GM10248 (cell line): Measurements from ENCODE around the gene TRRAP.

Experiments
- CTCF ChIA-PET: fragments of 300-600 bp; sonication (Branson Sonifier 250); formaldehyde crosslinking; extraction: SDS; loops from one replicate; lab custom pipeline; 2021; ENCODE audit warnings: antibody characterized with exemption; lab: Yijun Ruan, JAX
- POLR2A ChIA-PET: fragments of 350-650 bp; sonication (Branson Sonifier 250); formaldehyde crosslinking; extraction: SDS; loops from one replicate; lab custom pipeline; 2020; ENCODE audit warnings: antibody characterized with exemption; lab: Yijun Ruan, JAX
- DNase-seq: peaks from one replicate; pipeline ENCODE4 v3.0.0; 2012; ENCODE audit errors: extremely low spot score
- CTCF ChIP-seq: IDR thresholded peaks from 2 replicates; pipeline ENCODE4 v1.5.1; 2012; ENCODE audit warnings: mild to moderate bottlenecking, low read depth; ENCODE audit errors: extremely low read depth, missing control alignments, control extremely low read depth

The TRRAP gene

DNA sequence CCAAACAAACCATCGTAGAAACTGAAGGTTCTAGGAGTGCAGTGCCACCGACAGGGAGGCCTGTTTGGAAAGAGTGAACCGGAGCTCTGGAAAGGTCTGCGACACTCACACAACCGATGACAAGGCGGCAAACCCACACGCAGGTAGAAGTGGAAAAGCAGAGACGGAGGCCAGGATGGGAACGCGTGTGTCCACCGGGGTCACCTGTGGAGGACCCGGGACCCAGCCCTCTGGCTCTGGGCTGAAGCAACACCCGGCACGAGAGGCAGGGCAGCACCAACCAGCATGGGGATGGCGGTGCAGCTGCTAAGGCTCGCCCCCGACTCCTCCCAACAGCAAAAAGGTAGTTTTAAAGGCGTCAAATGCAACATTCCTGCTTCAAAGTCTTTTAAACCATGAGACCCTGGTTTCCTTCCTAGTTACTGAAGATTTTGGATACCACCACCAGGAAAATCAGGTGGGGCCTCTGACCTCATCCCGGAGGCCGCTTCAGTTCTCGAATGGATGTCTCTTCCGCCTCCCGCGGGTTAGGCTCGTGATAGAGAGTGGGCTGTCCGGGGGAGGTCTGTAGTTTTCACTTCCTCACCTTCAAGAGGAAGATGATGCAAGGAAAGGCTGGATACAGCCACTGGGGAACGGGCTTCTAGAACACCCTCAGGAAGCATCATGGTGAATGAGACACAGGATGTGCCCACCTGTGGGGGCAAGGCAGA, 150.1 kb downstream of the TRRAP start:
- ChIA-PET CTCF (interaction anchor here (1.0 to 1.2 kb wide), 3 partner anchors 8 to 25 kb away, joined by 3 to 4 read pairs (median 3); no protein-coding TSS in a partner anchor), POLR2A (no interaction called here)
- DNase-seq: no peak
- no peak for TF ChIP-seq CTCF

DNA sequence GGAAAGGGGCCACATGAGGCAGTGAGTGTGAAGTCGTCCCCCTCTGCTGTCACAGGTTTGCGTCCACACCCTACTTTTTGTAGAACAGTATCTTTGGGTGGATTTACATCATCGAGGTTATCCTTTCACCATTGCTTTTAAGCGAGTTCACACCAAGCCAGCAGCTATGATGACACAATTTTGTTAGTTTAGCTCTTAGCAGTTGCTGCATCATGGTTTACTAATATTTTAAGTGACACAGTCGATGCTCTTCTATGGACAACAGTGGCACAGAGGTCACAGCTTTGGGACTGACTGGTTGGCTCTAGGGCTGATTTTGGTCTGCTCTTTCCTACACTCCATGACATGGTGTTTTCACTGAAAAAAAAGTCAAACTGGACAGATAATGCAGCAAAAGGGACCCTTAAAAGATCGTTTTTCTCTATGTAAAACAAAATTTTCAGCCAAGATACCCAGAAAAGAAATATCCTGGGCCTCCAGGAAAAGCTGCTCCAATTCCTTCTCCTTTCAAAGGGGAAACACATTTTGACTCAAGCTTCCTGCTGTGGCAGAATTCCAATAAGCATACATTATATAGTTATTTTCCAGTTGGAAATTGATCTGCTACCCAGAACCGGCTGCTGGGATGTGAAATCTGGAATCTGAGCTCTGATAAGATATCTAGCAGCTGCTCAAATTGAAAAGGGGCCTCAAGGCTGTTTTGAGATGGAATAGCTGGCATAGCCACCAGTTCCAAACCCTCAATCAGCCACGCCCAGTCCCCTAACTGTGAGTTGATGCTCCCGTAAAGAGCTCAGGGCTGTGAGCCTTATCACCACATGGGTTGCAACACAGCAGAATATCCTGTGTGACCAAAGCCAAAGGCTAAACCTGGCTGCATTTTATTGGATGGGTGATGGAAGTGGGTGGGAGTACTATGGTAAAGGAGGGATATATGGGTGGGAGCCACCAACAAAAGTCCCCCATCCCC, 151.4 kb downstream of the TRRAP start:
- ChIA-PET CTCF (interaction anchor here (0.9 to 1.7 kb wide), 4 partner anchors 8 to 15 kb away, joined by 3 to 4 read pairs (median 4); no protein-coding TSS in a partner anchor), POLR2A (no interaction called here)
- DNase-seq: no peak
- TF ChIP-seq CTCF: no peak

DNA sequence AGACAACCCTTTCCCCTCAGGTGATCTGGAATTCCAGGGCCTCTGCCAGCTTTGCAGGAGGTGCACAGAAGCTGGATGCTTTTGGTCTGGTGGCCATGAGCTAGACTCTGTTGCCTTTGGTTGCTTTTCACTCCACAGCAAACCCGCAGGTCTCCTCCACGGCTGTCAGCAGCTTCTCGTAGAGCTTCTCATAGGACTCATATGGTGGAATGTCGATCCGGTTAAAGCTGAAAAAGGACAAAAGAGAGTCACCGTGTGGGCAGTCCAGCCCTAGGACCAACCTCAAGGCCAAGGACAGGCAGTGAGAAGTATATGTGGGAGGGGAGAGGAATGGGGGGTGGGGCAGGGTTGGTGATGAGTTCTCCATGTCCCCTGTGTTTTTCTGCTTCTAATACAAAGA, 152.1 kb downstream of the TRRAP start:
- ChIA-PET POLR2A (interaction anchor here (0.6 kb wide), 1 partner anchor 103 kb away, joined by 13 read pairs; no protein-coding TSS in a partner anchor), CTCF (interaction anchor here (0.9 to 1.7 kb wide), 3 partner anchors 9 to 16 kb away, joined by 3 to 4 read pairs (median 4); no protein-coding TSS in a partner anchor)
- no peak for TF ChIP-seq CTCF
- no peak for DNase-seq

DNA sequence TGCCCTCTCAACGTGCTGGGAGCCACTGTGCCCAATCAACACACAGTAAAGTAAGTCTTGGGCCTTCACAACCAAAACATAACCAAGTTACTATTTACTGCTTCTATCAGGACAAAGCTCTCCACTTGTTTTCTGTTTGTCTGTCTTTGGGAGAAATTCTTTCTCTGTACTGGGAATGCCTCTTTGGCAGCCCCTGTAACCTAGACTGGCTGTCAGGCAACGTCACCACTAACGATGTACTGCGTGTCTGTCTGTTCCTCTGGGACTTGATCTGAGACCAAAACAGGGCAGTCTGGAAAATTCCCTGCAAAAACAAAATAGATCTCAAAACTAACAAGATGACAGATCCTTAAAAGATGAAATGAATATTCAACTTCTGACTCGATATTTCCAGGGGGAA, 152.6 kb downstream of the TRRAP start:
- ChIA-PET CTCF (interaction anchor here (0.9 to 1.7 kb wide), 4 partner anchors 9 to 280 kb away, joined by 3 to 4 read pairs (median 3); no protein-coding TSS in a partner anchor), POLR2A (interaction anchor here (0.6 kb wide), 1 partner anchor 103 kb away, joined by 13 read pairs; no protein-coding TSS in a partner anchor)
- no peak for TF ChIP-seq CTCF
- no peak for DNase-seq

DNA sequence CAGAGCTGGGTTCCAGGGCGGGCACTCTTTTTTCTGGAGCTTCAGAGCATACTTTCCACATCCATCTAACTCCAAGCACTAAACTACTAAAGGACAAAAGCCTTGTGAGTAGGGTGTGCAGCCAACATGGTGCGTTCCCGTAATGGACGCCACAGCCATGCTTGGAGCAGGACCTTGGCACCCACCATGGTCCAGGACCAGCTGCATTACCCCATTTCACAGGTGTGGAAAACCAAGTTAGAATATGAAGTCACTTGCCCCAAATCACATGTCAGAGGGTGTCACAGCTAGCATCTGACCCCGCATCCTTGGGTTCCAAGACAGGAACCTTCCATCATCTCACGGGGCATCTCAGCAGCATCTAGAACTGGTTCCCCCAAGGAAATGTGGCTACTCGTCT, 153.2 kb downstream of the TRRAP start:
- ChIA-PET CTCF (interaction anchor here (0.9 to 1.0 kb wide), 3 partner anchors 9 to 279 kb away, joined by 3 read pairs; no protein-coding TSS in a partner anchor), POLR2A (no interaction called here)
- TF ChIP-seq CTCF: no peak
- no peak for DNase-seq

DNA sequence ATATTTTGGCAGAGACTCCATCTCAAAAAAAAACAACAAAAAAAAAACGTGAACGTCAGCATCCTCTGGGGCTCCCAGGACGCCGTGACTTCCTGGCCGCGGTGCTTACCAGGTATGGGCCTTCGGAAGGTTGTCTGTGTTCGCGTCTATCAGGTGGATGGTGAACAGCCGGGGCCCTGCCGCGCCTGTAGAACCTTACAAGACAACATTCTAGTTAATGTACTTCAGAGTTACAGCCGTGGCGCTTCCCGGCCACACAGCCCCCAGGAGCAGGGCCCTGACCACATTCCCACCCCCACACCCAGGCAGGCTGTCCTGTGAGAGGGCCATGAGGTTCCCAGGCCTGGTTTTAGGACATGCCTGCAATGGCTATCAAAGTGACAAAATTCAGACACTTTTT, 154.6 kb downstream of the TRRAP start:
- no peak for DNase-seq
- TF ChIP-seq CTCF: no peak
- CTCF ChIA-PET: no interaction called here
- POLR2A ChIA-PET: no interaction called here
